NCI-H1436 (cell line): ENCODE measurements around the gene XXYLT1.

Experiments used
- DNase-seq: peaks from one replicate; lab custom pipeline; 2025; lab: John Stamatoyannopoulos, UW

Gene XXYLT1

GRCh38 chr3:195025884-195026200 is 245.1 kb downstream of the XXYLT1 start:
- DNase-seq: no peak

DNA sequence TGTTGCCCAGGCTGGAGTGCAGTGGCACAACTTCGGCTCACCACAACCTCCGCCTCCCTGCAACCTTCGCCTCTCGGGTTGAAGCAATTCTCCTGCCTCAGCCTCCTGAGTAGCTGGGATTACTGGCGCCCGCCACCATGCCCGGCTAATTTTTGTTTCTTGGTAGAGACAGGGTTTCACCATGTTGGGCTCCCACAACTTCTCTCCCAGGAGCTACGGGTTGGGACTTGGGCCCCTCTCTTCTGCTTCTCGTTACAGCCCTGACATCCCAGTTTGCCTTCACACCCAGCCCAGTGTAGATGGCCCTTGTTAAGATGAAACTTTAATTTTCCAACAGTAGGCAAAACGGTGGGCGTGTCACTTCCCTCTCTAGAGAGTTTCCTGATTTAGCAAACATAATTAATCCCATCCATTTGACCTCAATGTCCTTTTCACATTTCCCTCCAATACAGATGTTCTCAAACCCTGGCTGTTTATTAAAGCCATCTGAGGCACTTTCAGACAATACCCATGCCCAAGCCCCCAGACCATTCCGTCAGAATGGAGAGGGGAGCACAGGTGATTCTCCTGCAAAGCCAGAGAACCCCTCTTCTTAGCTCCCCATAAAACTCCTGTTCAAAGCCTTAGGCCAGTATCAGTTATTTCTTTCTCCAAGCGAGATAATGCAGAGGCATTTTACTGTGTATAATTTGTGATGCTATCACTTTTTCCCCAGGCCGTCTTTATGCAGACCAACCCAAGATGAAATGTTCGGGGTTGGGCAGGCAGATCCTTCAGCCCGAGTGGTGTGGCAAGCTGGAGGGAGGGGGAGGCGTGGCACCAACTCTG is 245.7 kb downstream of the XXYLT1 start:
- no peak for DNase-seq

GRCh38 chr3:195023989-195024388 is 247.0 kb downstream of the XXYLT1 start:
- no peak for DNase-seq

DNA sequence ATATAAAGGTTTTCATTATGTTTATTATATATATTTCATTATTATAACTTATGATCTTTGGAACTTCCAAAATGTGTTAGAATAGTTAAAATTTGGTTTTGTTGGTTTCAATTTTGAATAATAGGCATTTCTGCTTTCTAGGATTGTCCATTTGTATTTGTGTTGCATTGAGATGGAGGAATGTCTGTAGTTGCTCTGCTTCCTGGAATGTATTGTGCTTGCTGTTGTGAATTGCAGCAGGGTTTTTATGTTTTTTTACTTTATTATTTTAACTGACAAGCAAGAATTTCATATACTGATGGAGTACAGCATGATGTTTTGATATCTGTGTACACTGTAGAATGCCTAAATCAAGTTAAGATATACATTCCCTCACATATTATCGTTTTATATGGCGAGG is 247.4 kb downstream of the XXYLT1 start:
- DNase-seq: no peak

GRCh38 chr3:195021692-195022091 is 249.3 kb downstream of the XXYLT1 start:
- no peak for DNase-seq

DNA sequence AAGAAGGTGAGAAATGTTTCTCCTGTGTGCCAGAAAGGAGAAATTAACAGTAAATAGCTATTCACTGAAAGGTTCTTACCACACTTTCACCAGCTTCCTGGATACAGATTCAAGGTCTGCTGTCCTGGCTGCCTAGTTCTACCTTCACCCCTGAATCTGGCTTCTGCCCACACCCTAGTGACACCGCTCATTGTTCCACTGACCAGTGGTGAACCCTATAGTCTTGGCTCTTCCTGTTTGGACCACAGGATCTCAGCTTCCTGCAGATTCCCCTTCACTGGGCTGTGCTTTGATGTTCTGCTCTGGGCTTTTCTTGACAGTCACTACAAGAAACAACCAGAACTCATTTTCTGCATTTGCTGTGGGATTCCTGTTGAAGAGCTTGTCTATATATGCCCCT is 250.0 kb downstream of the XXYLT1 start:
- no peak for DNase-seq

DNA sequence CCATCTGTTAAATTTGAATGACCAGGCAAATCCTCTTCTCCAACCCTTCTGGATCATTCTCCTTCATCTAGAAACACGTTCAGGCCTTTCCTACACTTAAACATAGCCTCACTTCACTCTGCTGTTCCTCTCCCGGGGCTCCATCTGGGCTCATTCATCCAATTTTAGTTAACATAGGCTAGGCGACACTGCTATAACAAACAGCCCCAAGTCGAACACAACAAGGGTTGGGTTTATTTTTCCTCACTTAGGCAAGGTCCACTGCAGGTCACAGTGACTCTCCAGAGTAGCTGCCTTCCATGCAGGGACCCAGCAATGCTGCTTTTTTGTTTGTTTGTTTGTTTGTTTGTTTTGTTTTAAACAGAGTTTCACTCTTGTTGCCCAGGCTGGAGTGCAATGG is 250.8 kb downstream of the XXYLT1 start:
- no peak for DNase-seq

GRCh38 chr3:195019335-195019734 is 251.6 kb downstream of the XXYLT1 start:
- no peak for DNase-seq
